OCI-LY1 (cell line): ENCODE measurements around the gene ZNF862.

ENCODE experiments used
- CTCF ChIP-seq: fragments of 200-600 bp; sonication (generic), shearing (Covaris generic); IDR thresholded peaks from 2 replicates; pipeline ENCODE4 v1.5.1; 2017; ENCODE audit warnings: mild to moderate bottlenecking, antibody characterized with exemption, low read length, moderate library complexity, mixed read lengths
- EZH2 ChIP-seq: fragments of 200-600 bp; sonication (generic), shearing (Covaris generic); IDR thresholded peaks from 2 replicates; pipeline ENCODE4 v1.8.0; 2017; ENCODE audit warnings: borderline replicate concordance, mixed run types, mild to moderate bottlenecking, antibody characterized with exemption, low read length, moderate library complexity, mixed read lengths

- TF ChIP-seq CTCF: no peak
- no peak for TF ChIP-seq EZH2
Measured at GRCh38 chr7:149864751-149865150, 26.6 kb downstream of the ZNF862 start.
